ENCODE data around the gene PDXP.
A peak's percentile ranks its signal among the peaks of the same experiment; 100 is the strongest.

Gene PDXP

GRCh38 chr22:37618674-37619073 is 39.8 kb upstream of the PDXP start:
- no peak overlapping the region for H3K4me2 ChIP-seq
- no peak for TF ChIP-seq Cebpa-rat (IDR thresholded peaks at IDR 0.05)
- H3K4me1 ChIP-seq: peaks cover 20% of the 10 kb centered on the region
- no peak overlapping the region for H3K9ac ChIP-seq
- H3K4me3 ChIP-seq: no peak overlapping the region
- no peaks in the 10 kb centered on the region for H3K9me3 ChIP-seq
- H3K27me3 ChIP-seq: no peaks in the 10 kb centered on the region
- no peak overlapping the region for H3K27ac ChIP-seq
- no peaks in the 10 kb centered on the region for H4K20me1 ChIP-seq
- peaks cover 95% of the 10 kb centered on the region for H3K36me3 ChIP-seq

- no peak overlapping the region for H3K4me3 ChIP-seq
- no peaks in the 10 kb centered on the region for H3K9me3 ChIP-seq
- H3K4me1 ChIP-seq: peaks cover 33% of the 10 kb centered on the region
- H3K36me3 ChIP-seq: peaks cover 87% of the 10 kb centered on the region
- H3K27ac ChIP-seq: no peak overlapping the region
- no peaks in the 10 kb centered on the region for H4K20me1 ChIP-seq
- H3K27me3 ChIP-seq: no peaks in the 10 kb centered on the region
- 0 out of 2 replicates have a peak overlapping the region, but pooled peaks have one; percentile 24 for H3K9ac ChIP-seq
- H3K4me2 ChIP-seq: no peak overlapping the region
- no peak for TF ChIP-seq Cebpa-rat (IDR thresholded peaks at IDR 0.05)
These were observed 38.5 kb upstream of the PDXP start for GRCh38 chr22:37619991-37620390.

GRCh38 chr22:37621352-37621860 is 37.1 kb upstream of the PDXP start:
- H3K4me2 ChIP-seq: no peak overlapping the region
- H3K36me3 ChIP-seq: peaks cover 73% of the 10 kb centered on the region
- no peaks in the 10 kb centered on the region for H3K27me3 ChIP-seq
- no peak overlapping the region for H3K4me3 ChIP-seq
- no peak overlapping the region for H3K27ac ChIP-seq
- H3K9ac ChIP-seq: 0 out of 2 replicates have a peak overlapping the region, but pooled peaks have one; percentile 3
- no peaks in the 10 kb centered on the region for H4K20me1 ChIP-seq
- TF ChIP-seq Cebpa-rat (IDR thresholded peaks at IDR 0.05): no peak
- H3K9me3 ChIP-seq: no peaks in the 10 kb centered on the region
- H3K4me1 ChIP-seq: peaks cover 48% of the 10 kb centered on the region

GRCh38 chr22:37623075-37624016 is 35.2 kb upstream of the PDXP start:
- peak overlapping the region; percentile 90 for H3K4me2 ChIP-seq
- no peak for TF ChIP-seq Cebpa-rat (IDR thresholded peaks at IDR 0.05)
- H3K36me3 ChIP-seq: peaks cover 54% of the 10 kb centered on the region
- H3K27ac ChIP-seq: peak overlapping the region; percentile 92
- no peaks in the 10 kb centered on the region for H3K9me3 ChIP-seq
- H4K20me1 ChIP-seq: no peaks in the 10 kb centered on the region
- peak overlapping the region; percentile 70 for H3K9ac ChIP-seq
- no peak overlapping the region for H3K4me3 ChIP-seq
- H3K4me1 ChIP-seq: peaks cover 57% of the 10 kb centered on the region
- H3K27me3 ChIP-seq: no peaks in the 10 kb centered on the region

- Histone ChIP-seq H3K9ac (peak overlapping the region; percentile 70), H3K4me2 (peak overlapping the region; percentile 90)
These were observed 34.5 kb upstream of the PDXP start for GRCh38 chr22:37624017-37624365.

GRCh38 chr22:37624876-37625275 is 33.6 kb upstream of the PDXP start:
- H3K27me3 ChIP-seq: no peaks in the 10 kb centered on the region
- H3K27ac ChIP-seq: peak overlapping the region; percentile 92
- H3K4me3 ChIP-seq: peak overlapping the region; percentile 42; the same call in 1 of the 2 replicates
- no peak for TF ChIP-seq Cebpa-rat (IDR thresholded peaks at IDR 0.05)
- H3K4me1 ChIP-seq: peaks cover 70% of the 10 kb centered on the region
- no peaks in the 10 kb centered on the region for H4K20me1 ChIP-seq
- H3K9me3 ChIP-seq: no peaks in the 10 kb centered on the region
- peak overlapping the region; percentile 70 for H3K9ac ChIP-seq
- H3K36me3 ChIP-seq: peaks cover 52% of the 10 kb centered on the region
- peak overlapping the region; percentile 90 for H3K4me2 ChIP-seq

More at GRCh38 chr22:37624017-37624365, 34.5 kb upstream of the PDXP start:
- Histone ChIP-seq H3K27ac (peak overlapping the region; percentile 92), H3K36me3 (peaks cover 52% of the 10 kb centered on the region), H3K9me3 (no peaks in the 10 kb centered on the region), H3K4me1 (peaks cover 61% of the 10 kb centered on the region), H3K27me3 (no peaks in the 10 kb centered on the region), H3K4me3 (no peak overlapping the region), H4K20me1 (no peaks in the 10 kb centered on the region)
- TF ChIP-seq Cebpa-rat (IDR thresholded peaks at IDR 0.05): no peak; the same call in 1 of the 2 replicates

- H3K36me3 ChIP-seq: peaks cover 52% of the 10 kb centered on the region
- H3K9me3 ChIP-seq: no peaks in the 10 kb centered on the region
- peak overlapping the region; percentile 90 for H3K4me2 ChIP-seq
- peak overlapping the region; percentile 92 for H3K27ac ChIP-seq
- peak overlapping the region; percentile 70 for H3K9ac ChIP-seq
- no peak for TF ChIP-seq Cebpa-rat (IDR thresholded peaks at IDR 0.05)
- H4K20me1 ChIP-seq: no peaks in the 10 kb centered on the region
- no peaks in the 10 kb centered on the region for H3K27me3 ChIP-seq
- H3K4me1 ChIP-seq: peaks cover 79% of the 10 kb centered on the region
- peak overlapping the region; percentile 52; the same call in 1 of the 2 replicates for H3K4me3 ChIP-seq
These were observed 32.8 kb upstream of the PDXP start for GRCh38 chr22:37625737-37626136.

- H3K27me3 ChIP-seq: no peaks in the 10 kb centered on the region
- TF ChIP-seq Cebpa-rat (IDR thresholded peaks at IDR 0.05): no peak
- peak overlapping the region; percentile 92 for H3K27ac ChIP-seq
- H3K9ac ChIP-seq: peak overlapping the region; percentile 70
- H3K4me1 ChIP-seq: peaks cover 83% of the 10 kb centered on the region
- no peaks in the 10 kb centered on the region for H3K9me3 ChIP-seq
- H3K4me3 ChIP-seq: peak overlapping the region; percentile 52
- H3K4me2 ChIP-seq: peak overlapping the region; percentile 90
- H3K36me3 ChIP-seq: peaks cover 52% of the 10 kb centered on the region
- H4K20me1 ChIP-seq: no peaks in the 10 kb centered on the region
These were observed 32.4 kb upstream of the PDXP start for GRCh38 chr22:37626144-37626543.

GRCh38 chr22:37626556-37627075 is 31.9 kb upstream of the PDXP start:
- Histone ChIP-seq H3K36me3 (peaks cover 52% of the 10 kb centered on the region), H4K20me1 (no peaks in the 10 kb centered on the region), H3K4me2 (peak overlapping the region; percentile 90), H3K27ac (peak overlapping the region; percentile 92), H3K9me3 (no peaks in the 10 kb centered on the region), H3K9ac (peak overlapping the region; percentile 70), H3K4me3 (peak overlapping the region; percentile 52), H3K27me3 (no peaks in the 10 kb centered on the region), H3K4me1 (peaks cover 87% of the 10 kb centered on the region)
- TF ChIP-seq Cebpa-rat (IDR thresholded peaks at IDR 0.05): no peak

GRCh38 chr22:37627121-37627520 is 31.4 kb upstream of the PDXP start:
- H3K9ac ChIP-seq: peak overlapping the region; percentile 70

More at GRCh38 chr22:37627121-37627520, 31.4 kb upstream of the PDXP start:
- Histone ChIP-seq H4K20me1 (no peaks in the 10 kb centered on the region), H3K27ac (peak overlapping the region; percentile 92), H3K4me3 (peak overlapping the region; percentile 52), H3K4me1 (peaks cover 92% of the 10 kb centered on the region), H3K27me3 (no peaks in the 10 kb centered on the region), H3K36me3 (peaks cover 52% of the 10 kb centered on the region), H3K4me2 (peak overlapping the region; percentile 90), H3K9me3 (no peaks in the 10 kb centered on the region)
- TF ChIP-seq Cebpa-rat (IDR thresholded peaks at IDR 0.05): no peak
